PC-9 (cell line): ENCODE measurements around the gene METTL16. TPM values are rescaled to one million over a fixed set of nuclear protein-coding genes. Genes with fewer than 3 reads are reported as not detected.

Experiments
- BruUV-seq: library from RNA; stranded (reverse); fragments of 400-500 nt; replicated peaks from 2 replicates; lab custom pipeline; 2021; lab: Mats Ljungman, UMichigan
- CTCF ChIA-PET: fragments of 300-600 bp; sonication (Branson Sonifier 250); formaldehyde crosslinking; loops from one replicate; lab custom pipeline; 2022; ENCODE audit warnings: antibody characterized with exemption; lab: Charles Lee
- POLR2A ChIA-PET: fragments of 300-600 bp; sonication (Branson Sonifier 250); formaldehyde crosslinking; loops from one replicate; lab custom pipeline; 2022; ENCODE audit warnings: antibody characterized with exemption; ENCODE audit not compliant: unreplicated experiment; lab: Charles Lee
- DNase-seq, 2 experiments: peaks; one replicate each; pipeline versions ENCODE4 v3.0.0 to v3.0.0-alpha.2; 2015 to 2022; ENCODE audit warnings: mixed read lengths in 1 of 2
- H2AFZ ChIP-seq: fragments of 200-600 bp; sonication (generic); 2 replicates; pipeline ENCODE4 v1.8.1; 2017; ENCODE audit warnings: antibody characterized with exemption
- H3F3A ChIP-seq: fragments of 200-600 bp; sonication (generic); 2 replicates; pipeline ENCODE4 v1.8.1; 2017; ENCODE audit warnings: antibody characterized with exemption, mild to moderate bottlenecking, low read depth; ENCODE audit not compliant: insufficient read depth
- H3K27ac ChIP-seq: fragments of 200-600 bp; sonication (generic); 2 replicates; pipeline ENCODE4 v1.6.1; 2016; ENCODE audit warnings: mixed run types
- H3K27me3 ChIP-seq: fragments of 200-600 bp; sonication (generic); 2 replicates; pipeline ENCODE4 v1.6.1; 2016; ENCODE audit warnings: low read depth, mixed run types; ENCODE audit not compliant: insufficient read depth
- H3K36me3 ChIP-seq: fragments of 200-600 bp; sonication (generic); 2 replicates; pipeline ENCODE4 v1.6.1; 2016; ENCODE audit warnings: low read depth, mixed run types
- H3K4me1 ChIP-seq: fragments of 200-600 bp; sonication (generic); replicated peaks from 2 replicates; pipeline ENCODE4 v1.6.1; 2016; ENCODE audit warnings: mixed run types; ENCODE audit not compliant: insufficient read depth
- H3K4me2 ChIP-seq: fragments of 200-600 bp; sonication (generic); 2 replicates; pipeline ENCODE4 v1.6.1; 2017; ENCODE audit warnings: mixed run types
- H3K4me3 ChIP-seq: fragments of 200-600 bp; sonication (generic); 2 replicates; pipeline ENCODE4 v1.6.1; 2016; ENCODE audit warnings: mixed run types
- H3K79me2 ChIP-seq: fragments of 200-600 bp; sonication (generic); 2 replicates; pipeline ENCODE4 v1.6.1; 2017; ENCODE audit warnings: low read depth, mixed run types
- H3K9me2 ChIP-seq: fragments of 200-600 bp; sonication (generic); 2 replicates; pipeline ENCODE4 v1.8.1; 2017; ENCODE audit warnings: mild to moderate bottlenecking; ENCODE audit not compliant: insufficient read depth
- H3K9me3 ChIP-seq: fragments of 200-600 bp; sonication (generic); 2 replicates; pipeline ENCODE4 v1.8.1; 2016; ENCODE audit warnings: low read depth; ENCODE audit not compliant: insufficient read depth
- H4K20me1 ChIP-seq: fragments of 200-600 bp; sonication (generic); 2 replicates; pipeline ENCODE4 v1.8.1; 2017; ENCODE audit not compliant: insufficient read depth
- EZH2 ChIP-seq: fragments of 200-600 bp; sonication (generic); IDR thresholded peaks from 2 replicates; pipeline ENCODE4 v1.8.0; 2017; ENCODE audit warnings: antibody characterized with exemption, low read depth
- intact Hi-C: fragments of 100-400 bp; cut with micrococcal nuclease; formaldehyde crosslinking; loops from one replicate; pipeline ENCODE4 v1.10.0; 2022; ENCODE audit not compliant: unreplicated experiment
- total RNA-seq: library from RNA; stranded (reverse); gene quantifications from 2 replicates; pipeline ENCODE4 v1.2.3, GENCODE V29; 2021
- TF ChIP-seq, protein P1 (sequence below): fragments of 200-600 bp; sonication (generic); conservative IDR thresholded peaks from 2 replicates; pipeline ENCODE4 v1.6.1; 2017; ENCODE audit warnings: mixed run types, antibody characterized with exemption, mild to moderate bottlenecking, moderate library complexity

Gene METTL16
- total RNA-seq, 1 experiment from 2014 or later: 46.2 TPM

DNA sequence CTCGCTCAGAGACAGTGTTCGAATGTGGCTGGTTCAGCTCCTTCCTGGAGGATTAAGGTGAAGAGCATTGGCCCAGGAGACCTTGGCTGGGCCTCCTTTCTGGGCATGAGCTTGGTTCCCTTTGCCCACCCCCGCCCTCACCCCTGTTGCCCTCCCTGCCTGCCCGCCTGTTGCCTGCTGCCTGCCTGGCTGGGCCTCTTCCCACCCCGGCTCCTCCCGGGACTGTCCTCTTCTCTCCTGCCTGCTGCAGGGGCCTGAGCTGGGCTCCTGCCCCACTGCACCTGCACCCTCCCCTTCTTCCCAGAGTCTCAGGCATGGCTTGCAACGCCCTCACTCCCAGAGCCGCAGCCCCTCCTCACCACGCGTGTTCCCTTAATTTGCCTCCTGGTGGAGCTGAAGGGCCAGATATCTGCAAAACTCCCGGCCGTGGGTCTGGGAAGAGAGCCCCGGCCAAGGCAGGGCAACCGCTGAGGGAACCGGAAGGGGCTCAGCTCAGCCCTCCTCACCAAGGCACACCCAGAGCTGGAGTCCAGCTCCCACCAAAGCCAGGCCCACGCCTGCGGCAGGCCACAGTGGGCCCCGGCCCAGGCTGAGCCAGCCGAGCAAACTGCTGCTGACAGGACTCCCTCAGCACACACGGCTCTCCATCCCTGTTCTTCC lies 142.0 kb downstream of the METTL16 start:
- no peak for TF ChIP-seq EZH2
- TF ChIP-seq, protein P1, sequence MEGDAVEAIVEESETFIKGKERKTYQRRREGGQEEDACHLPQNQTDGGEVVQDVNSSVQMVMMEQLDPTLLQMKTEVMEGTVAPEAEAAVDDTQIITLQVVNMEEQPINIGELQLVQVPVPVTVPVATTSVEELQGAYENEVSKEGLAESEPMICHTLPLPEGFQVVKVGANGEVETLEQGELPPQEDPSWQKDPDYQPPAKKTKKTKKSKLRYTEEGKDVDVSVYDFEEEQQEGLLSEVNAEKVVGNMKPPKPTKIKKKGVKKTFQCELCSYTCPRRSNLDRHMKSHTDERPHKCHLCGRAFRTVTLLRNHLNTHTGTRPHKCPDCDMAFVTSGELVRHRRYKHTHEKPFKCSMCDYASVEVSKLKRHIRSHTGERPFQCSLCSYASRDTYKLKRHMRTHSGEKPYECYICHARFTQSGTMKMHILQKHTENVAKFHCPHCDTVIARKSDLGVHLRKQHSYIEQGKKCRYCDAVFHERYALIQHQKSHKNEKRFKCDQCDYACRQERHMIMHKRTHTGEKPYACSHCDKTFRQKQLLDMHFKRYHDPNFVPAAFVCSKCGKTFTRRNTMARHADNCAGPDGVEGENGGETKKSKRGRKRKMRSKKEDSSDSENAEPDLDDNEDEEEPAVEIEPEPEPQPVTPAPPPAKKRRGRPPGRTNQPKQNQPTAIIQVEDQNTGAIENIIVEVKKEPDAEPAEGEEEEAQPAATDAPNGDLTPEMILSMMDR: no peak
- Histone ChIP-seq H3K4me1 (no peaks in the 10 kb centered on the region), H3K27me3 (no peaks in the 10 kb centered on the region), H3K27ac (no peak overlapping the region), H3K36me3 (no peaks in the 10 kb centered on the region), H3F3A (no peaks in the 10 kb centered on the region), H3K9me2 (no peaks in the 10 kb centered on the region), H2AFZ (no peak overlapping the region), H3K4me2 (no peak overlapping the region), H4K20me1 (no peaks in the 10 kb centered on the region), H3K9me3 (no peaks in the 10 kb centered on the region), H3K4me3 (no peak overlapping the region), H3K79me2 (no peaks in the 10 kb centered on the region)
- CTCF ChIA-PET: no interaction called here
- no TSS peak for BruUV-seq
- POLR2A ChIA-PET: interaction anchor here (0.6 kb wide), 1 partner anchor 46 kb away, joined by 3 read pairs; no protein-coding TSS in a partner anchor
- intact Hi-C loops: no loop called here
- DNase-seq: no peak

DNA sequence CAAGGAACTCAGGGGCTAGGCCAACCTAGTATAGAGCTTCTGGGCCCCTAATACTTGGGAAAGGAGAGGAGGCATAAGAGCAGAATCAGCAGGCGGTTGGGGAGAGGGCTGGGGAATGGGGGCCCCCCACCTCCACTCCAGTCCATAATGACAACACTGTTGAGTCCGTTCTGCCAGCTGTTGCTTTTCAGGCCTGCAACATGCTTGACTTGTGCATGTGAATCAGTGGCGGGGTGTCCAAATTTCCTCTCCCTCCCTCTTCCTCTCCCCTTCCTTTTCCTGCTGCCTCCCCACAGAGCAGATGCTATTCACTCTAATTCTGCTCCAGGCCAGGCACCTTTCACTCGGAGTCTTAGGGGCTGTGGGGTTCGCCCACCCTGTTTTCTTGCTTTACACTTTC lies 142.6 kb downstream of the METTL16 start:
- H4K20me1 ChIP-seq: no peaks in the 10 kb centered on the region
- no peak overlapping the region for H3K27ac ChIP-seq
- H2AFZ ChIP-seq: no peak overlapping the region
- no peak for TF ChIP-seq EZH2
- TF ChIP-seq, protein P1: no peak
- no peaks in the 10 kb centered on the region for H3F3A ChIP-seq
- ChIA-PET CTCF (no interaction called here), POLR2A (no interaction called here)
- no peak for DNase-seq
- H3K4me1 ChIP-seq: no peaks in the 10 kb centered on the region
- no peaks in the 10 kb centered on the region for H3K27me3 ChIP-seq
- H3K9me2 ChIP-seq: no peaks in the 10 kb centered on the region
- H3K4me2 ChIP-seq: no peak overlapping the region
- no peak overlapping the region for H3K4me3 ChIP-seq
- H3K9me3 ChIP-seq: no peaks in the 10 kb centered on the region
- intact Hi-C loops: no loop called here
- BruUV-seq: no TSS peak
- no peaks in the 10 kb centered on the region for H3K36me3 ChIP-seq
- H3K79me2 ChIP-seq: no peaks in the 10 kb centered on the region

DNA sequence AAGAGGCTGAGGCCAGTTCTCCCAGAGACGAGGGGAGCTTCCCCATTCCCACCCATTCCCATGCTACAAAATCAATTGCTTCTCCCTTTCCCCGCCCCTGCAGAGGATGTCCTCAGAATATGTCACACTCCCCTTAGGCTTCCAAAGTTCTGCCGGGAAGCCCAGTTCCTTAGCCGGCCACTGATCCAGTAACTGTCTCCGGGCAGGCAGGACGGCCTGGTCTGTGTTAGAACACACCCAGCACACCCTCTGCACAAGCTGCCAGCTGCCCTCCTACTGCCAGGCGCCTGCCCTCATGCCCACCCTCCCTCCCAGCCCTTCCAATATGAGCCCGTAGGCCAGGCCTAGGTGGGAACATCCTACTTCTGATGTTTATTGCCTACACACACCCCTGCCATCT lies 143.3 kb downstream of the METTL16 start:
- BruUV-seq: no TSS peak
- Histone ChIP-seq H3K27ac (no peak overlapping the region), H4K20me1 (no peaks in the 10 kb centered on the region), H3K4me3 (no peak overlapping the region), H2AFZ (no peak overlapping the region), H3K9me2 (no peaks in the 10 kb centered on the region), H3K79me2 (no peaks in the 10 kb centered on the region), H3F3A (no peaks in the 10 kb centered on the region), H3K9me3 (no peaks in the 10 kb centered on the region), H3K36me3 (no peaks in the 10 kb centered on the region), H3K27me3 (no peaks in the 10 kb centered on the region), H3K4me1 (no peaks in the 10 kb centered on the region), H3K4me2 (no peak overlapping the region)
- POLR2A ChIA-PET: interaction anchor here (0.5 kb wide), 1 partner anchor 48 kb away, joined by 4 read pairs; no protein-coding TSS in a partner anchor
- DNase-seq: no peak
- TF ChIP-seq, protein P1: no peak
- TF ChIP-seq EZH2: no peak
- intact Hi-C loops: no loop called here
- CTCF ChIA-PET: no interaction called here
